ENCODE measurements around the gene TYW3. TPM values are rescaled to one million over a fixed set of nuclear protein-coding genes. Genes with fewer than 3 reads are reported as not detected.

TYW3 gene
- 31.8 to 33.1 TPM (median 32.9 TPM) in 3 replicates for total RNA-seq (2021)
- Bru-seq, nascent RNA = percentile 87 among the genes with signal in this experiment
- long read RNA-seq, experiment 1, transcript TYW3-203 (5 exons, 3,335 nt) = minor isoform, 6 of 132 reads
- long read RNA-seq, experiment 1, transcript TYW3-201 (6 exons, 3,430 nt) = major isoform, 78 of 132 reads
- long read RNA-seq, experiment 1, partial matches to known transcripts = 4 of 132 reads
- long read RNA-seq, experiment 1, other reads (novel, unspliced or antisense) = 44 of 132 reads
- long read RNA-seq, experiment 2, transcript TYW3-201 (6 exons, 3,430 nt) = major isoform, 30 of 63 reads
- long read RNA-seq, experiment 2, partial matches to known transcripts = 3 of 63 reads
- long read RNA-seq, experiment 2, other reads (novel, unspliced or antisense) = 28 of 63 reads
- long read RNA-seq, experiment 3, transcript TYW3-201 (6 exons, 3,430 nt) = major isoform, 31 of 60 reads
- long read RNA-seq, experiment 3, partial matches to known transcripts = 4 of 60 reads
- long read RNA-seq, experiment 3, other reads (novel, unspliced or antisense) = 23 of 60 reads

GRCh38 chr1:74732960-74733603 lies at the start of gene TYW3, which contains the start of gene CRYZ:
TSS of gene TYW3 (plus strand) at chr1:74733152. CDS start at chr1:74733245, 93 bp downstream.
TSS of gene CRYZ (minus strand) at chr1:74733050. CDS start at chr1:74724821, 8,229 bp downstream.
- DNase-seq (ENCODE audit: low spot score) = peak; percentile 84
- ChIA-PET CTCF (interaction anchor here (0.6 to 2.5 kb wide), 13 partner anchors 11 to 264 kb away, joined by 3 to 19 read pairs (median 3); partner anchors contain the start of gene ERICH3), POLR2A (interaction anchor here (1.1 to 1.4 kb wide), 2 partner anchors 10 to 19 kb away, joined by 3 to 4 read pairs; no protein-coding TSS in a partner anchor)
- peak; percentile 86 for ATAC-seq
- Mint-ChIP-seq H3K27ac (peak within 1 kb of the TSS; percentile 100), H3K4me3 (peak within 1 kb of the TSS; percentile 92), H3K36me3 (peaks cover 26% of the 10 kb centered on the region), H3K4me1 (peaks cover 34% of the 10 kb centered on the region), H3K27me3 (ENCODE audit: low read depth) (no peaks in the 10 kb centered on the region), H3K9me3 (peaks cover under 1% of the 10 kb centered on the region; the same call in 1 of the 2 replicates)
- TF ChIP-seq HMGA2 (CRISPR knock-in tag; IDR thresholded peaks at IDR 0.05) = no peak
- TF ChIP-seq MAX (CRISPR knock-in tag; IDR thresholded peaks at IDR 0.05) = peak; percentile 52; the same call in 1 of the 2 replicates
- TF ChIP-seq FOXK1 (CRISPR knock-in tag; IDR thresholded peaks at IDR 0.05) = peak; percentile 47; the same call in 1 of the 2 replicates
- no peak for TF ChIP-seq NFE2L1 (CRISPR knock-in tag; IDR thresholded peaks at IDR 0.05)
- TF ChIP-seq MXD4 (CRISPR knock-in tag; IDR thresholded peaks at IDR 0.05; ENCODE audit: borderline replicate concordance) = no peak
- no peak for TF ChIP-seq ZNF423 (CRISPR knock-in tag; IDR thresholded peaks at IDR 0.05)
- TF ChIP-seq ESRRA (CRISPR knock-in tag; IDR thresholded peaks at IDR 0.05; ENCODE audit: borderline replicate concordance) = no peak
- TF ChIP-seq STAT6 (CRISPR knock-in tag; conservative IDR thresholded peaks at IDR 0.05; ENCODE audit: low read depth) = no peak
- peak; percentile 62; the same call in 1 of the 2 replicates for TF ChIP-seq MYBL2 (CRISPR knock-in tag; IDR thresholded peaks at IDR 0.05)
- TF ChIP-seq E2F1 (CRISPR knock-in tag; IDR thresholded peaks at IDR 0.05) = no peak
- peak; percentile 71 for TF ChIP-seq ZBTB21 (CRISPR knock-in tag; IDR thresholded peaks at IDR 0.05; ENCODE audit: borderline replicate concordance)
- no peak for TF ChIP-seq GTF2I (CRISPR knock-in tag; conservative IDR thresholded peaks at IDR 0.05)
- no peak for TF ChIP-seq NFATC4 (CRISPR knock-in tag; IDR thresholded peaks at IDR 0.05)
- TF ChIP-seq HMGXB4 (CRISPR knock-in tag; IDR thresholded peaks at IDR 0.05) = peak; percentile 87
- no peak for TF ChIP-seq FOXJ3 (CRISPR knock-in tag; IDR thresholded peaks at IDR 0.05; ENCODE audit: borderline replicate concordance)
- TF ChIP-seq SP1 (CRISPR knock-in tag; conservative IDR thresholded peaks at IDR 0.05) = peak; percentile 79
- no peak for TF ChIP-seq ZNF425 (CRISPR knock-in tag; conservative IDR thresholded peaks at IDR 0.05)
- no peak for TF ChIP-seq ATF6 (CRISPR knock-in tag; IDR thresholded peaks at IDR 0.05)
- TF ChIP-seq ZBTB43 (CRISPR knock-in tag; IDR thresholded peaks at IDR 0.05) = no peak
- TF ChIP-seq IRF2 (CRISPR knock-in tag; IDR thresholded peaks at IDR 0.05; ENCODE audit: borderline replicate concordance, low read depth) = no peak
- TF ChIP-seq EMX1 (CRISPR knock-in tag; IDR thresholded peaks at IDR 0.05) = no peak
- peak; percentile 68 for TF ChIP-seq GABPB1 (CRISPR knock-in tag; IDR thresholded peaks at IDR 0.05)
- no peak for TF ChIP-seq ZNF232 (CRISPR knock-in tag; IDR thresholded peaks at IDR 0.05)
